ENCODE results near the gene TAPBP.
"Not testable (repeated sequence)": the region's sequence is repeated elsewhere in the genome, so short reads cannot be mapped to it uniquely, and the experiment has no call there.

TAPBP gene

GRCh38 chr6:33297956-33298772, 15.7 kb downstream of the TAPBP start:
- peak; percentile 76 for DNase-seq (ENCODE audit: low read depth, low spot score)
- peak overlapping the region; percentile 96 for H3K27ac ChIP-seq

- H3K27ac ChIP-seq, result peak overlapping the region; percentile 96
- no peak for DNase-seq (ENCODE audit: low read depth, low spot score)
Observed at GRCh38 chr6:33297406-33297955, 16.4 kb downstream of the TAPBP start.

- DNase-seq (ENCODE audit: low read depth, low spot score), result no peak
Observed at GRCh38 chr6:33296797-33297405, 17.0 kb downstream of the TAPBP start.

GRCh38 chr6:33295621-33296369, 18.1 kb downstream of the TAPBP start:
- DNase-seq (ENCODE audit: low read depth, low spot score), result no peak

More at GRCh38 chr6:33296797-33297405, 17.0 kb downstream of the TAPBP start:
- H3K27ac ChIP-seq, result peak overlapping the region; percentile 96

GRCh38 chr6:33294086-33294823, 19.6 kb downstream of the TAPBP start:
- no peak overlapping the region for H3K27ac ChIP-seq
- no peak for DNase-seq (ENCODE audit: low read depth, low spot score)

More at GRCh38 chr6:33295621-33296369, 18.1 kb downstream of the TAPBP start:
- H3K27ac ChIP-seq, result no peak overlapping the region

- H3K27ac ChIP-seq, result no peak overlapping the region
- DNase-seq (ENCODE audit: low read depth, low spot score), result no peak
Observed at GRCh38 chr6:33292996-33293682, 20.7 kb downstream of the TAPBP start.

GRCh38 chr6:33290459-33290858, 23.4 kb downstream of the TAPBP start:
- H3K27ac ChIP-seq, result no peak overlapping the region
- no peak for DNase-seq (ENCODE audit: low read depth, low spot score)

- peak overlapping the region; percentile 56 for H3K27ac ChIP-seq
- DNase-seq (ENCODE audit: low read depth, low spot score), result no peak
Observed at GRCh38 chr6:33289784-33290315, 24.0 kb downstream of the TAPBP start.

GRCh38 chr6:33288921-33289783, 24.7 kb downstream of the TAPBP start, which contains the start of the genes PFDN6 and WDR46:
PFDN6 (plus strand) TSS chr6:33289601; CDS start chr6:33289857, 256 bp downstream.
WDR46 (minus strand) TSS chr6:33289239; CDS start chr6:33289170, 69 bp downstream.
- peak; percentile 57 for DNase-seq (ENCODE audit: low read depth, low spot score)
- H3K27ac ChIP-seq, result peak within 1 kb of the TSS; percentile 56

GRCh38 chr6:33288141-33288920, 25.5 kb downstream of the TAPBP start:
- no peak for DNase-seq (ENCODE audit: low read depth, low spot score)
- H3K27ac ChIP-seq, result peak overlapping the region; percentile 56

GRCh38 chr6:33286946-33287914, 26.6 kb downstream of the TAPBP start:
- H3K27ac ChIP-seq, result no peak overlapping the region
- DNase-seq (ENCODE audit: low read depth, low spot score), result no peak

- not testable (repeated sequence) for DNase-seq (ENCODE audit: low read depth, low spot score); H3K27ac ChIP-seq
Observed at GRCh38 chr6:33285214-33285613, 28.7 kb downstream of the TAPBP start.

GRCh38 chr6:33280539-33280938, 33.3 kb downstream of the TAPBP start:
- no peak overlapping the region for H3K27ac ChIP-seq

GRCh38 chr6:33279971-33280511, 33.8 kb downstream of the TAPBP start:
- no peak overlapping the region for H3K27ac ChIP-seq
- no peak for DNase-seq (ENCODE audit: low read depth, low spot score)

More at GRCh38 chr6:33280539-33280938, 33.3 kb downstream of the TAPBP start:
- DNase-seq (ENCODE audit: low read depth, low spot score), result no peak

- no peak for DNase-seq (ENCODE audit: low read depth, low spot score)
- no peak overlapping the region for H3K27ac ChIP-seq
Observed at GRCh38 chr6:33279257-33279695, 34.6 kb downstream of the TAPBP start.

GRCh38 chr6:33278810-33279209, 35.1 kb downstream of the TAPBP start:
- DNase-seq (ENCODE audit: low read depth, low spot score), result no peak
- H3K27ac ChIP-seq, result no peak overlapping the region

Measured in epithelial cell of prostate (primary cell).